Spleen (tissue), 11 donors: ENCODE data around the gene OR52D1. TPM values are rescaled to one million over a fixed set of nuclear protein-coding genes. Genes with fewer than 3 reads are reported as not detected.

ENCODE experiments used
- DNase-seq: peaks from one replicate; pipeline ENCODE4 v3.0.0-alpha.2; 2020
- H3K27ac ChIP-seq, 8 donors: fragments of 200-600 bp; sonication (generic) in 7 of 8; 1 replicate in 4 of 8; 2 replicates in 4 of 8; pipeline versions ENCODE4 v1.5.0 to v1.8.0; 2016 to 2021; ENCODE audit warnings: inconsistent platforms in 4 of 8, mild to moderate bottlenecking in 4 of 8, moderate library complexity in 1 of 8
- H3K27me3 ChIP-seq, 7 donors: fragments of 200-600 bp; sonication (generic) in 6 of 7; replicated peaks in 1 of 7; 1 replicate in 4 of 7; 2 replicates in 3 of 7; pipeline versions ENCODE4 v1.5.0 to v1.8.0; 2016 to 2021; ENCODE audit warnings: inconsistent platforms in 3 of 7, mild to moderate bottlenecking in 1 of 7
- H3K36me3 ChIP-seq, 6 donors: fragments of 200-600 bp; sonication (generic) in 5 of 6; 1 replicate in 4 of 6; 2 replicates in 2 of 6; pipeline versions ENCODE4 v1.5.0 to v1.8.0; 2016 to 2021; ENCODE audit warnings: inconsistent platforms in 2 of 6
- H3K4me1 ChIP-seq, 6 donors: fragments of 200-600 bp; sonication (generic) in 5 of 6; 1 replicate in 3 of 6; 2 replicates in 3 of 6; pipeline versions ENCODE4 v1.5.0 to v1.8.0; 2016 to 2021; ENCODE audit warnings: inconsistent platforms in 3 of 6
- H3K4me3 ChIP-seq, 8 donors: fragments of 200-600 bp; sonication (generic) in 7 of 8; 1 replicate in 4 of 8; 2 replicates in 4 of 8; pipeline versions ENCODE4 v1.5.0 to v1.8.0; 2016 to 2021; ENCODE audit warnings: inconsistent platforms in 4 of 8, mild to moderate bottlenecking in 4 of 8, moderate library complexity in 2 of 8
- H3K9me3 ChIP-seq, 8 donors: fragments of 200-600 bp; sonication (generic) in 7 of 8; 1 replicate in 4 of 8; 2 replicates in 4 of 8; pipeline versions ENCODE4 v1.5.0 to v1.8.0; 2016 to 2021; ENCODE audit warnings: inconsistent platforms in 4 of 8
- POLR2A ChIP-seq, 3 donors: fragments of 450-650 bp; IDR thresholded peaks; one replicate each; pipeline ENCODE4 v1.5.1; 2017; ENCODE audit warnings: antibody characterized with exemption in 3 of 3, mild to moderate bottlenecking in 1 of 3
- POLR2AphosphoS5 ChIP-seq, 3 donors: sonication (generic); formaldehyde crosslinking; IDR thresholded peaks; one replicate each; pipeline ENCODE4 v1.5.1; 2017; ENCODE audit warnings: antibody characterized with exemption in 3 of 3
- WGBS, 5 donors: extraction: QIAGEN DNeasy Blood & Tissue Kit in 3 of 5; methylation state at CpG; one replicate each; pipeline versions ENCODE4 v1.1.5 to v1.1.7; 2013 to 2018; 5-methylcytosine and 5-hydroxymethylcytosine counted together
- intact Hi-C: fragments of 100-400 bp; cut with DNase I; formaldehyde crosslinking; loops from one replicate; pipeline ENCODE4 v1.15.0; 2023; ENCODE audit warnings: low total_unique reads
- polyA plus RNA-seq, 3 donors: library from polyadenylated mRNA; stranded (reverse); fragments of 200-250 nt; gene quantifications; one replicate each; pipeline ENCODE4 v1.2.1, GENCODE V29; 2013
- total RNA-seq, 7 donors: library from RNA; depleted of rRNA in 3 of 7; stranded (reverse); fragments of >200 nt in 3 of 7; fragmentation: NEBNext Ultra II Directional in 4 of 7; extraction: Animal tissue kit (Norgen Biotek cat#: 25700) in 4 of 7; gene quantifications; one replicate each; pipeline versions ENCODE4 v1.1.0 to v1.2.1, GENCODE V29; 2016 to 2021
- TF ChIP-seq, protein P1 (sequence below), 11 experiments: fragments of 200-600 bp in 7 of 11; fragments of 450-650 bp in 4 of 11; sonication (generic) in 4 of 11; IDR thresholded peaks in 8 of 11; conservative IDR thresholded peaks in 3 of 11; 1 replicate in 7 of 11; 2 replicates in 4 of 11; pipeline versions ENCODE4 v1.4.0 to v1.8.0; 2016 to 2021; ENCODE audit warnings: antibody characterized with exemption in 11 of 11, inconsistent platforms in 4 of 11, mild to moderate bottlenecking in 1 of 11
- donor health status: healthy with polysubstance abuse.
- donor health status: DM: no; HTN: no; CAD: no; lungs with moderate emphysema.
- donor health status: DM: no; HTN: no; CAD: no.
- donor health status: Bipolar disorder and iron deficiency.
- donor health status: healthy.
- donor health status: DM: no; HTN: no; CAD: no.
- donor health status: DM: yes; HTN: yes; CAD: no.

The OR52D1 gene
- total and polyA plus RNA-seq, 10 donors = not detected

DNA sequence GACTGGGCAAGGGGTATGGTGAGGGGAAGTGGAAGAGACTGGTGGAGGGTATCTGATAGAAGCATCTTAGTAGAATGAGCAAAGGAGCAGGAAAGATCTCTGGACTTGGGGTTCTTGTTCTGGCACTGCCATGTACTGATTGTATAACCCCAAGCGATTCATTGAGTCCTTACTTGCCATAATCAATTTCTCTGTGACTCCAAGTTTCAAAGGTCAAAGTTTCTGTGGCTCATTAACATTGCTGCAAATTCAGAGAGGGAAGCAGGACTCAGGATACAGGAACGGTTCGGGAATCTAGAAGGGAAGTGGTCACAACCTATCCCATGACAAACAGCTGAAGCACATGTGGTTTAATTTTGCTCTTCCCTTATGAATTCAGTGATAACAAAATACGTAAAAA, 39.1 kb upstream of the OR52D1 start:
- DNase-seq = no peak
- 70 to 88% (median 78%) methylated on average over 4 of the region's 4 CpGs for WGBS, 5 donors
- intact Hi-C loops = no loop called here
- Histone ChIP-seq H3K27me3 (no peaks in the 10 kb centered on the region), H3K9me3 (no peaks in the 10 kb centered on the region), H3K36me3 (no peaks in the 10 kb centered on the region), H3K27ac (no peak overlapping the region), H3K4me1 (no peaks in the 10 kb centered on the region), H3K4me3 (no peak overlapping the region)
- TF ChIP-seq, protein P1, sequence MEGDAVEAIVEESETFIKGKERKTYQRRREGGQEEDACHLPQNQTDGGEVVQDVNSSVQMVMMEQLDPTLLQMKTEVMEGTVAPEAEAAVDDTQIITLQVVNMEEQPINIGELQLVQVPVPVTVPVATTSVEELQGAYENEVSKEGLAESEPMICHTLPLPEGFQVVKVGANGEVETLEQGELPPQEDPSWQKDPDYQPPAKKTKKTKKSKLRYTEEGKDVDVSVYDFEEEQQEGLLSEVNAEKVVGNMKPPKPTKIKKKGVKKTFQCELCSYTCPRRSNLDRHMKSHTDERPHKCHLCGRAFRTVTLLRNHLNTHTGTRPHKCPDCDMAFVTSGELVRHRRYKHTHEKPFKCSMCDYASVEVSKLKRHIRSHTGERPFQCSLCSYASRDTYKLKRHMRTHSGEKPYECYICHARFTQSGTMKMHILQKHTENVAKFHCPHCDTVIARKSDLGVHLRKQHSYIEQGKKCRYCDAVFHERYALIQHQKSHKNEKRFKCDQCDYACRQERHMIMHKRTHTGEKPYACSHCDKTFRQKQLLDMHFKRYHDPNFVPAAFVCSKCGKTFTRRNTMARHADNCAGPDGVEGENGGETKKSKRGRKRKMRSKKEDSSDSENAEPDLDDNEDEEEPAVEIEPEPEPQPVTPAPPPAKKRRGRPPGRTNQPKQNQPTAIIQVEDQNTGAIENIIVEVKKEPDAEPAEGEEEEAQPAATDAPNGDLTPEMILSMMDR (IDR thresholded peaks at IDR 0.05 in 8 of 11, conservative IDR thresholded peaks at IDR 0.05 in 3 of 11) = no peak
- TF ChIP-seq POLR2AphosphoS5 (IDR thresholded peaks at IDR 0.05) = no peak
- TF ChIP-seq POLR2A (IDR thresholded peaks at IDR 0.05) = no peak

DNA sequence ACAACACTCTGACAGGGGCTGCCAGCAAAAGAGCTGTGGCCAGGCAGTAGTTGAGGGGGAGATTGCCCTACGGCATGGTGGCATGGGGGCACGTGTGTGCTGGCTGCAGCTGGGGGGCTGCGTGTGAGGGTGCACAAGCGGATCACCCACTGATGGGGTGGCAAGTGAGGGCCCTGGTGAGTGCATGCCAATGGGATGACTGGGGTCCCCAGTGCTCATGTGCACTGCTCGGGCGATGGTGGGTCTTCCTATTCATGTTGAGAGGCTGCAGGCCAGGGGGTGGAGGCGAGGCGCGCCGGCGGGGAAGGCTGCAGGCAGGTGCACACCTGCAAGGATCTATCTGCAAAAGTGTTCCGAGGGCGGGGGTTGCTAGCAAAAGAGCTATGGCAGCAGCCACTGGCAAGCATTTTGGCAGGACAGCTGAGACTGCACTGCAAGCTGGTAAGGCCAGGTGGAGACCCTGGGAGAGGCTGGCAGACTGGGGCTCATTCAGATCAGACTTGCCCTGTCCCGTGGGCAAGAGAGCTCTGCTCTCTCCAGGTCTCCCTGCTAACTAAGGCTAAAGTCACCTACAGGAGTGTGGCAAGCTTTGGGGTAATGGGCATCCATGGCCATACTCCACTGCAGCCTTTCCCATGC, 27.4 kb upstream of the OR52D1 start:
- TF ChIP-seq, protein P1 (IDR thresholded peaks at IDR 0.05 in 8 of 11, conservative IDR thresholded peaks at IDR 0.05 in 3 of 11) = no peak
- TF ChIP-seq POLR2AphosphoS5 (IDR thresholded peaks at IDR 0.05) (no peak), POLR2A (IDR thresholded peaks at IDR 0.05) (no peak)
- Histone ChIP-seq H3K4me1 (no peaks in the 10 kb centered on the region), H3K9me3 (no peaks in the 10 kb centered on the region), H3K27ac (no peak overlapping the region), H3K27me3 (no peaks in the 10 kb centered on the region), H3K36me3 (no peaks in the 10 kb centered on the region), H3K4me3 (no peak overlapping the region)
- DNase-seq = no peak
- WGBS, 5 donors = 89 to 91% (median 90%) methylated on average over 14 of the region's 14 CpGs
- intact Hi-C loops = no loop called here

DNA sequence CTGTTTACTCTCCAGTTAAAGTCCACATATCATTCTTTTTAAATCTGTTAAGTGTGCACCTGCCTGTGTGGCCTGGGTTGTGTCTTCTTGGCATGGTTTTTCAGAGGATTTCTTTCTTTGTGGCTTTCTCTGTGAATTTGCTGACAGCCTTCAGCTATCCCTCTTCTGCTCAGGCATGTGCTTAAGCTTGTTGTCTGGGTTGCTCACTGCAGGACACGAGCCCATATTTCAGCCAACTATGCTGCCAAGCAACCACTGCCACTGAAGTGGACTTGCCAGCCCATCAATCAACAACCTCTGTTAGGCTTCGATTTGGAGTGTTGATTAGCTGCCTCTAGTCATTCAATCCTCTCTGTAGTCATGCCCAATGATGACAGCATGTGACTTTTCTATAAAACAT, 21.0 kb upstream of the OR52D1 start:
- Histone ChIP-seq H3K4me3 (no peak overlapping the region), H3K27ac (no peak overlapping the region), H3K36me3 (no peaks in the 10 kb centered on the region), H3K9me3 (no peaks in the 10 kb centered on the region), H3K4me1 (no peaks in the 10 kb centered on the region), H3K27me3 (peaks cover 0 to 3% (median 0%) of the 10 kb centered on the region in 7 donors)
- no peak for DNase-seq
- WGBS, 5 donors = 49 to 84% (median 73%) methylated on average over 2 of the region's 2 CpGs
- TF ChIP-seq, protein P1 (IDR thresholded peaks at IDR 0.05 in 8 of 11, conservative IDR thresholded peaks at IDR 0.05 in 3 of 11) = no peak
- TF ChIP-seq POLR2AphosphoS5 (IDR thresholded peaks at IDR 0.05) = no peak
- intact Hi-C loops = no loop called here

DNA sequence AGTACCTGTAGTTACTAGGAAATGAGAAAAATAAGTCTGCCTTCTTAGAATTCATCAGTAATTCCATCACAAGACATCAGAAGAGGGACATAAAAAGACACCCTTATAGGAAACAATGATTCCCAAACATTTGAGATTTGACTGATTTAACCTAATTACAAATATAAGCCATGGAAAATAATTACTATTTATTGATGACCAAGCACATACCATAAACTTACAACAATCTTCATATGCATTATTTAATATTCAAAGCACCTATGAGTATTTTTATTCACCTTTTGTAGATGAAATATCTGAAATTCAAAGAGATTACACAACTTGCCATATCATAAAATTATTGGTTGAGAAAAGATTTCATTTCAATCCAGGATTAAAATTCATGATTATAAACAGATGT, 14.6 kb upstream of the OR52D1 start:
- Histone ChIP-seq H3K36me3 (no peaks in the 10 kb centered on the region), H3K4me3 (no peak overlapping the region), H3K27me3 (peaks cover 0 to 3% (median 0%) of the 10 kb centered on the region in 7 donors), H3K9me3 (no peaks in the 10 kb centered on the region), H3K27ac (no peak overlapping the region), H3K4me1 (no peaks in the 10 kb centered on the region)
- TF ChIP-seq POLR2AphosphoS5 (IDR thresholded peaks at IDR 0.05) (no peak), POLR2A (IDR thresholded peaks at IDR 0.05) (no peak)
- TF ChIP-seq, protein P1 (IDR thresholded peaks at IDR 0.05 in 8 of 11, conservative IDR thresholded peaks at IDR 0.05 in 3 of 11) = no peak
- intact Hi-C loops = no loop called here
- DNase-seq = no peak
